ENCODE data around the gene JUND. TPM values are rescaled to one million over a fixed set of nuclear protein-coding genes. Genes with fewer than 3 reads are reported as not detected.
A peak's percentile ranks its signal among the peaks of the same experiment; 100 is the strongest.

Gene JUND
- total RNA-seq, 1 donor from 2014 or later, result 299 TPM

- DNase-seq (ENCODE audit: low read depth), result no peak
Measured at GRCh38 chr19:18271433-18271841, 10.0 kb downstream of the JUND start.

DNA sequence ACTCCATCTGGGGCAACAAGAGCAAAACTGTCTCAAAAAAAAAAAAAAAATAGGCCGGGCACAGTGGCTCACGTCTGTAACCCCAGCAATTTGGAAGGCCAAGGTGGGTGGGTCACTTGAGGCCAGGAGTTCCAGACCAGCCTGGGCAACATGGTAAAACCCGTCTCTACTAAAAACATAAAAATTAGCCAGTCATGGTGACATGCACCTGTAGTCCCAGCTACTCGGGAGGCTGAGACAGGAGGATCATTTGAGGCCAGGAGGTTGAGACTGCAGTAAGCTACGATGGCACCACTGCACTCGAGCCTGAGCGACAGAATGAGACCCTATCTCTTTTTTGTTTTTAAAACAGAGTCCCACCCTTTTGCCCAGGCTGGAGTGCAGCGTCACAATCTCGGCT is 11.1 kb downstream of the JUND start:
- no peak for DNase-seq (ENCODE audit: low read depth)

DNA sequence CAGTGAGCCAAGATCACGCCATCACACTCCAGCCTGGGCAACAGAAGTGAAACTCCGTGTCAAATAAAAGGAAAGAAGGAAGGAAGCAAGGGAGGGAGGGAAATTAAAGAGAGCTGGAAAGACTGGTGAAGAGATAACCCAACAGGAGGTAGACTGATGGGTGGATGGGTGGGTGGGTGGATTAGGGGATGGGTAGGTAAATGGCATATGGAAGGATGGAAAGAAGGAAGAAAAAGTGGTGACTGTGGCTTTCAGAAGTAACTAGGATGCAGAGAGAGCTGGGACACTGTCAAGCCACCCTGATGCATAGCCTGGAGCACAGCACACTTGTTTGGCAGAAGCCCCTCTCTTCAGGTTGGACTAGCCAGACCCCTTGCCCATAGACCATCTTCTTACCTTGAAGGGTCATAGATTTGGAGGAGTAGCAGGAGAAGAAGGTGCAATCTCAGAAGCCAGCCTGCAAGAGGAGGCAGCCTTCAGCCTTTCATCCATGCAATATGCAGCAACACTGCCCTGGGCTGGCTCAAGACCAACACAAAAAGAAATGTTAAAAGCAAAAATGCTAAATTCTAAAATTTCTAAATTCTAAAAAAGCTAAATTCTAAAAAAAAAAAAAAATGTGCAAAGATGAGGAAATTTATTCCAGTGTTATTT is 12.2 kb downstream of the JUND start:
- no peak for DNase-seq (ENCODE audit: low read depth)

DNA sequence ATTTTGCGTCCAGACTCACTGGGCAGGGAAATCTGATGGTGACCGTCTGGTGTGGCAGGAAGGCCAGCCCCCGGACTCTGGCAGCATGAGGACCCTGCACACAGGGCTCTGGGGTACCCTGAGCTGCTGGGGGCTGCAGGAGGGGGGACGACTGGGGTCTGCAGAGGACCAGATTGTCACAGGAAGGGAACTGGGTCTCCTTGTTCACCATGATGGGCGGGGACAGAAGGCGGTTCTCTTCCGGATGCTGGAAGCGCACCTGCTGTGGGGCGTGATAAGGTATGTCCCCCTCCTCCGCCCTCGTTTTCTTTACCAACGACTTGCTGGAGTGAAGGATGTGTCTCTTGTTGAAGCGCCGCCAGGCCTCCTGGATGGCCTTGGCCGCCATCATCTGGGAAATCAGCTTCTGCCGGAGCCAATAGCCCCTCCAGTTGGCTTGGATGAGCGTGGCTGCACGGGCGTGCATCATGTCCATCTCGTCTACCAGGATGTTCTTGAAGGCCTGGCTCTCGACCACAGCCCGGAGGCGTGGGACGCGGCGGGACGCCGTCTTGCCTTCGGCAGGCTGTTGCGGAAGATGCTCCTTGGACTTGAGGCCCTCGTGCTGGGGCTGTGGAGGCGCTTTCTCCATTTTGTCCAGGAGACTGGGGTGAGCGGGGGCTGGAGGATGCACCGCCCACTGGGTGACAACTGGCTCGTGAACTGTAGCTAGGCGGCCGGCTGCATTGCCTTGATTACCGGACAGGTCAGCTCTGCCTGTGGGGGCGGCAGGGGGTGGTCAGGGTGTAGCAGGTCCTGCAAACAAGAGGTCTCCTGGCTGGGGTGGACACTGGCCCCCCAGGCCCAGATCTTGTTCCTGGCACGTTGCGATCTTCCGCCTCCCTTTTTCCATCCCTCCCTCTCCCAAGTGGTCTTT is 14.4 kb downstream of the JUND start:
- DNase-seq (ENCODE audit: low read depth), result no peak

DNA sequence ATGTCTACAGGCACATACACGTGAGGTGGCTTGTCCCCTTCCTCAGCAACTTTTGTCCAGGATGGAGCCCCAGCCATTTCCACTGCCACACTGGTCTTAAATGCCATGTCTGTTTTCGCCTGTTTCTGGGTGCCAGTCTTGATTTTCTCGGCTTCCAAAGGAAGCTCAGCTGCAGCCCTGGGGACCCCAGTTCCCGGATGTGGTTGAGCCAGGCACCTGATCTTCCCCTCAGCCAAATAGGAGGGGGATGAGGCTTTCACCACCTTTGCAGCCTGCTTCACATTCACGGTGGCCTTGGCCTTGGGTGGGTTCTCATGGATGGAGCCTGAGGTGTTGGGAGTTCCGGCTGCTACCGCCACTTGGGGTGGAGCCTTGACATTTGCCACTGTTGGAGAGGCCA is 15.8 kb downstream of the JUND start:
- DNase-seq (ENCODE audit: low read depth), result no peak

GRCh38 chr19:18264971-18265540 is 16.4 kb downstream of the JUND start:
- no peak for DNase-seq (ENCODE audit: low read depth)

- DNase-seq (ENCODE audit: low read depth), result no peak
Measured at GRCh38 chr19:18264137-18264854, 17.1 kb downstream of the JUND start.

DNA sequence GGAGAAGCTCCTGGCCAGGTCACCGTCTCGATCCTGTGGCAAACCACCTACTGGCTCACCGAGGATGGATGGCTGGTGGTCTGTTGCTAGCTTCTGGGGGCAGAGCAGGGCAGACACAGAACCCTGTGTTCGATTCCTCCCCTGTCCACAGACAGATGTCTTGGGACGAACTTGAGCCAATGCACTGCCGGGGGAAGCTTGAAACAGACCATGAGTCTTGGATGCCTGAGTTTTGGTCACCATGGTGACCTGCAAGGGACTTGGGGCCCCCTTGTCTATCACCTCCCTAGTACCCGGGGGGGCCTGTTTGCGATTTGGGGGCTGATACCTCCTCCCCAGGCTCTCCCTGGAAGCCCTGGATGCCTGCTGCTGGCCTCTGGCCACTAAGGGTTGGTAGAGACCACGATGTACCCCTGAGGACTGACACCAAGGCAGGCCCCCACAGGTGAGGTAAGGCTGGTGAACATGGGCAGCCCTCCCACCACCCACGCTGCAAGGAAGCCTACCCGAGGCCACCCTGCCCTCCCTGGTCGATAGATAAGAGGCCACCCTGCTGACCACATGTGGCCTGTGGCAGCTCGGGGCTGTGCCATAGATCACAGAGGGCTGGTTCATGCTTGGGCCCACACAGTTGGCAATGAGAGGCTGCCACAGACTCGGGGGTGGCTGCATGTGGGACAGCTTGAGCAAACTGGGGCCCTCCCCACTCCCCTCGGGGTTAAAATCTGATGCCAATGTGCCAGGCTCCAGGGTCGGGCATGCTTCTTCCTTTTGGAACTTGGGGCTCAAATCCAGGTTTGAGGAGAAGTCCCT is 17.9 kb downstream of the JUND start:
- no peak for DNase-seq (ENCODE audit: low read depth)

- DNase-seq (ENCODE audit: low read depth), result no peak
Measured at GRCh38 chr19:18262917-18263316, 18.5 kb downstream of the JUND start.

DNA sequence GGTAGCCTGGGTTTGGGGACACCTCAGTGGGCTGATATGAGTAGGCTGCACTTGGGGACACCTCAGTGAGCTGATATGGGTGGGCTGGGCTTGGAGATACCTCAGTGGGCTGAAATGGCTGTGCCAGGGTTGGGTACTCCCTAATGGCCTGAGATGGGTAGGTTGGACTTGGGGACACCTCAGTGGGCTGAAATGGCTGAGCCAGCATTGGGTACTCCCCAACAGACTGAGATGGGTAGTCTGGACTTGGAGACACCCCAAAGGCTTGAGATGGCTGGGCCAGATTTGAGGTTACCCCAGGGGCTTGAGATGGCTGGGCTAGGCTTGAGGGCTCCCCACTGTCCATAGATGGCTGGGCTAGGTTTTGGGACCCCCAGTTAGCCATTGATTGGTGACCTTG is 19.3 kb downstream of the JUND start:
- no peak for DNase-seq (ENCODE audit: low read depth)

DNA sequence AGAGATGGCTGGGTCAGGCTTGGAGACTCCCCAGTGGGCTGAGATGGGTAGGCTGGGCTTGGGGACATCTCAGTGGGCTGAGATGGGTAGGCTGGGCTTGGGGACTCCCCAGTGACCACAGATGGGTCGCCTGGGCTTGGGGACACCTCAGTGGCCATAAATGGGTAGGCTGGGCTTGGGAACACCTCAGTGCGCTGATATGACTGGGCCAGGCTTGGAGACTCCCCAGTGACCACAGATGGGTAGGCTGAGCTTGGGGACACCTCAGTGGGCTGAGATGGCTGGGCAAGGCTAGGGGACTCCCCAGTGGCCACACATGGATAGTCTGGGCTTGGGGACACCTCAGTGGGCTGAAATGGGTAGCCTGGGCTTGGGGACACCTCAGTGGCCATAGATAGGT is 19.9 kb downstream of the JUND start:
- DNase-seq (ENCODE audit: low read depth), result no peak

DNA sequence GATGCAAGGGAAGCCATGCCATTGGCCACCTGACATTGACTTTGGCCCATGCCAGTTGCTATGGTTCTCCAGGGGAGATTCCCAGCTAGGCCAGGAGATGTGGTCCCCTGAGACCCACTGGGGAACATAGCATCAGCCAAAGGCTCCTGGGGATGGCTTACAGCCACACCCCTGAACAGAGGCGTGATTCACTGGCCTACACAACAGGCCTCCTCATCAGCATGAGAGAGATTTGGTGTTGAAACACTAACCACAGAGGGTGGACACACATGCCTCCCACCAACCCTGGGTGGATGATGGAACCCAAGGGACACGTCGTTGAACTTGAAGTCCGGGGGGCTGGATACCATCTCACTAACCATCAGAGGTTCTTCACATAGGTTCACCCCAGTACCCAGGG is 21.5 kb downstream of the JUND start:
- peak; percentile 16 for DNase-seq (ENCODE audit: low read depth)

GRCh38 chr19:18257503-18258470 is 23.6 kb downstream of the JUND start:
- DNase-seq (ENCODE audit: low read depth), result no peak

DNA sequence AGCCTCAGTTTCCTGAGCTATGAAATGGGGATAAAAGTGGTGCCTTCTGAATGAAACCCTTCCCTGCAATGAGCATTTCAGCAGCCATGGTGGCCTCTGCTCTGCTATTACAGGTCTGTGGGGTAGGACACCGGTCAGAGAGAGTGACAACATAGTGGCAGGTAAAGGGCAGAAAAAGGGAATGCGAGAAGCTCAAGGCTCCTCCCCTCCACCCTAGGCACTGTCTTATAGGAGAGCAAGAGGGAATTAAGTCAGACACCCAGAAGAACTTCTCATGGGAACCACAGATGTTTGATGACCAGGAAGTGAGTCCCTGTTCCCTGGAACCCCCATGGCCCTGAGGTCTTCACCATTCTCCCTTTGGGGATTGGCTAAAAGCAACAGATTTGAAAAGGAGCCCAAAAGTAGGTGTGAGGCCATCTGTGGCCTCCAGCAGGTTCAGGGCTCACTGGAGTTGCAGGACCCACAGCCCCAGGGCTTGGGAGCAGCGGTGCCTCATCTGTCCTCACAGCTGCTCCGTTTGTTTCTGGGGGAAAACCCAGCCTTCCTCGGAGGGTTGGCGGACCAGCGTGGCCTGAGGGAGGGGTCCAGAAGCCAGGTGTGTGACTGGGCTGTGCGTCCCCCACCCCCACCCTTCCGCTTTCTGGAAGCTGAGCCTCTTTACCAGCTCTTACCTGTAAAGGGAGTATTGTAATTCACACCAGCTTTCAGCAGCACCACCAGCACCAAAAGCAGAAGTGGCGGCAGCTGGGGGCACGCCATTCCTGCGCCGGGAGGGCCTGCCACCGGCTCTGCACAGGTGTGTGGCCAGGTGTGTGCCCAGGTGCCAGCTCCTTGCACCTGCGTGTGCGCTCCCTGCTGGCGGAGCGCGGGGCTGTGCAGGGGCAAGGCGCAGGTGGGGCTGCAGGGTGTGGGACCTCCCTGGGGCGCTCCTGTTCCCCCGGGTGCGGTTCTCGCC is 26.6 kb downstream of the JUND start:
- DNase-seq (ENCODE audit: low read depth), result no peak

DNA sequence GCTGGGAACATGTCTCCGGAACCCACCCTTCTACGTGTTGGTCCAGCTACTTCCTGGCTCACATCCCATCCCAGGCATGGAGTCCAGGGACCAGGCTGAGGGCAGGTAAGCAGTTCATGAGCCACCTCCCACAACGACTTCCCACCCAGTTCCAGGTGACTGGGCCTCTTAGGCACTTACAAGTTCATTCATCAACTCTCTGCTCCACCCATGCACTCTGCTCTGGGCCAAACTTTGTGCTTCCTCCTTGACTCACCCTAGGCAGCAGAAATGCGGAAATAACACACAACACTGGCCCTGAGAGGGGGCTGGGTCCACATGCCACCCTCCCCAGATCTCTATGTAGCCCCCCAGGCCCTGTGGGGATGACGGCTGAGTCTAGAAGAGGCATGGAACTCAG is 27.7 kb downstream of the JUND start:
- DNase-seq (ENCODE audit: low read depth), result no peak

DNA sequence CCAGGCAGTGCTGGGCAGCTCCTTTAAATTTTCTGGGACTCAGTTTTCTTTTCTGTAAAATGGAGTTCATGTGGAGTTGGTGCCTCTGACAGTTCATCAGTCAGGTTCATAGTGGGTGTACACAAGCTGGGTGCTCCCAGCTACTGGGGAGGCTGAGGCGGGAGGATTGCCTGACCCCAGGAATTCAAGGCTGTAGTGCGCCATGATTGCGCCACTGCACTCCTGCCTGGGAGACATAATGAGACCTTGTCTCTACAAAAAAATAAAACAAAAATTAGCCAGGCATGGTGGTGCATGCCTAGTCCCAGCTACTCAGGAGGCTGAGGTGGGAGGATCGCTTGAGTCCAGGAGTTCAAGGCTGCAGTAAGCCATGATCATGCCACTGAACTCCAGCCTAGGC is 28.3 kb downstream of the JUND start:
- DNase-seq (ENCODE audit: low read depth), result no peak

DNA sequence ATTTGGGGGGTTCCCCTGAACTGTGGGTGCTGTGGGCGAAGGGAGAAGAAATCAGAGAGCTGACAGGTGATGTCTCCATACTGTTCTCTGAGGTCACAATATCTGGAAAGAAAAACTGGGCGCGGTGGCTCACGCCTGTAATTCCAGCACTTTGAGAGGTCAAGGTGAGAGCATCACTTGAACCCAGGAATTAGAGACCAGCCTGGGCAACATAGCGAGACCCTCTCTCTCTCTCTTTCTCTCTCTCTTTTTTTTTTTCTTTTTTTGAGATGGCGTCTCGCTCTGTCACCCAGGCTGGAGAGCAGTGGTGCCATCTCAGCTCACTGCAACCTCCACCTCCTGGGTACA is 29.1 kb downstream of the JUND start:
- DNase-seq (ENCODE audit: low read depth), result no peak

GRCh38 chr19:18251587-18252369 is 29.6 kb downstream of the JUND start:
- peak; percentile 70 for DNase-seq (ENCODE audit: low read depth)

All from myocyte (in vitro differentiated cells).